ENCODE results near the gene LNPK. TPM values are rescaled to one million over a fixed set of nuclear protein-coding genes. Genes with fewer than 3 reads are reported as not detected.

Gene LNPK
- total and polyA plus RNA-seq, 2 experiments from 2014 or later: 15.4 to 48.5 TPM

- Histone ChIP-seq H3K9me3 (ENCODE audit: low read depth) (peaks cover 3% of the 10 kb centered on the region), H3K9me2 (replicated peaks; ENCODE audit: insufficient read depth) (no peaks in the 10 kb centered on the region), H3K4me1 (ENCODE audit: insufficient read depth) (no peaks in the 10 kb centered on the region), H3K4me2 (no peak overlapping the region), H4K20me1 (ENCODE audit: insufficient read depth, poor library complexity, severe bottlenecking) (no peaks in the 10 kb centered on the region), H3K27ac (no peak overlapping the region), H3K36me3 (replicated peaks; ENCODE audit: insufficient read depth, low read depth) (no peaks in the 10 kb centered on the region), H3K79me2 (no peaks in the 10 kb centered on the region), H2AFZ (no peak overlapping the region), H3K4me3 (no peak overlapping the region), H3K27me3 (no peaks in the 10 kb centered on the region)
- TF ChIP-seq EZH2phosphoT487 (IDR thresholded peaks at IDR 0.05; ENCODE audit: low read depth, severe bottlenecking, unreplicated experiment) (no peak), CTCF (IDR thresholded peaks at IDR 0.05; ENCODE audit: poor library complexity) (no peak), EZH2 (IDR thresholded peaks at IDR 0.05; ENCODE audit: borderline replicate concordance) (no peak)
- no peak for DNase-seq (ENCODE audit: low spot score)
- WGBS (ENCODE audit: low lambda C conversion rate, missing lambda C conversion rate): 94% methylated on average over 3 of the region's 3 CpGs
These were observed 60.4 kb downstream of the LNPK start for GRCh38 chr2:175941699-175942098.

- H3K4me1 ChIP-seq (ENCODE audit: insufficient read depth): no peaks in the 10 kb centered on the region
- H3K4me2 ChIP-seq: no peak overlapping the region
- H3K4me3 ChIP-seq: no peak overlapping the region
- no peaks in the 10 kb centered on the region for H3K79me2 ChIP-seq
- no peaks in the 10 kb centered on the region for H4K20me1 ChIP-seq (ENCODE audit: insufficient read depth, poor library complexity, severe bottlenecking)
- H3K9me2 ChIP-seq (replicated peaks; ENCODE audit: insufficient read depth): no peaks in the 10 kb centered on the region
- no peak for DNase-seq (ENCODE audit: low spot score)
- 98% methylated on average over 2 of the region's 2 CpGs for WGBS (ENCODE audit: low lambda C conversion rate, missing lambda C conversion rate)
- no peaks in the 10 kb centered on the region for H3K27me3 ChIP-seq
- TF ChIP-seq EZH2 (IDR thresholded peaks at IDR 0.05; ENCODE audit: borderline replicate concordance) (no peak), CTCF (IDR thresholded peaks at IDR 0.05; ENCODE audit: poor library complexity) (no peak), EZH2phosphoT487 (IDR thresholded peaks at IDR 0.05; ENCODE audit: low read depth, severe bottlenecking, unreplicated experiment) (no peak)
- H3K36me3 ChIP-seq (replicated peaks; ENCODE audit: insufficient read depth, low read depth): no peaks in the 10 kb centered on the region
- H3K27ac ChIP-seq: no peak overlapping the region
- no peak overlapping the region for H2AFZ ChIP-seq
- H3K9me3 ChIP-seq (ENCODE audit: low read depth): peaks cover 3% of the 10 kb centered on the region
These were observed 64.9 kb downstream of the LNPK start for GRCh38 chr2:175937216-175937615.

- Histone ChIP-seq H3K27ac (no peak overlapping the region), H3K36me3 (replicated peaks; ENCODE audit: insufficient read depth, low read depth) (no peaks in the 10 kb centered on the region), H3K9me3 (ENCODE audit: low read depth) (no peaks in the 10 kb centered on the region), H4K20me1 (ENCODE audit: insufficient read depth, poor library complexity, severe bottlenecking) (no peaks in the 10 kb centered on the region), H3K4me3 (no peak overlapping the region), H3K4me1 (ENCODE audit: insufficient read depth) (peaks cover 5% of the 10 kb centered on the region), H3K4me2 (no peak overlapping the region), H2AFZ (no peak overlapping the region), H3K79me2 (no peaks in the 10 kb centered on the region), H3K27me3 (no peaks in the 10 kb centered on the region), H3K9me2 (replicated peaks; ENCODE audit: insufficient read depth) (no peaks in the 10 kb centered on the region)
- no peak for DNase-seq (ENCODE audit: low spot score)
- 86% methylated on average over 3 of the region's 3 CpGs for WGBS (ENCODE audit: low lambda C conversion rate, missing lambda C conversion rate)
- TF ChIP-seq EZH2phosphoT487 (IDR thresholded peaks at IDR 0.05; ENCODE audit: low read depth, severe bottlenecking, unreplicated experiment): no peak
- no peak for TF ChIP-seq CTCF (IDR thresholded peaks at IDR 0.05; ENCODE audit: poor library complexity)
- no peak for TF ChIP-seq EZH2 (IDR thresholded peaks at IDR 0.05; ENCODE audit: borderline replicate concordance)
These were observed 66.5 kb downstream of the LNPK start for GRCh38 chr2:175935289-175936181.

All from hepatocyte (in vitro differentiated cells).